Measurements from ENCODE around the gene SPRR2D.
"Not testable (repeated sequence)": the region's sequence is repeated elsewhere in the genome, so short reads cannot be mapped to it uniquely, and the experiment has no call there.

Gene SPRR2D

GRCh38 chr1:153040950-153041631 lies at the start of gene SPRR2D:
TSS of gene SPRR2D (minus strand) at chr1:153041120. CDS start at chr1:153040346, 774 bp downstream.
- DNase-seq (ENCODE audit: extremely low spot score, insufficient read length, low read depth), result no peak
- FAIRE-seq, result no peak

GRCh38 chr1:153087652-153088051 lies 46.7 kb upstream of the SPRR2D start:
- FAIRE-seq, result no peak

GRCh38 chr1:153081736-153082135 lies 40.8 kb upstream of the SPRR2D start:
- FAIRE-seq, result no peak
- no peak for DNase-seq (ENCODE audit: extremely low spot score, insufficient read length, low read depth)

More at GRCh38 chr1:153087652-153088051, 46.7 kb upstream of the SPRR2D start:
- no peak for DNase-seq (ENCODE audit: extremely low spot score, insufficient read length, low read depth)

DNA sequence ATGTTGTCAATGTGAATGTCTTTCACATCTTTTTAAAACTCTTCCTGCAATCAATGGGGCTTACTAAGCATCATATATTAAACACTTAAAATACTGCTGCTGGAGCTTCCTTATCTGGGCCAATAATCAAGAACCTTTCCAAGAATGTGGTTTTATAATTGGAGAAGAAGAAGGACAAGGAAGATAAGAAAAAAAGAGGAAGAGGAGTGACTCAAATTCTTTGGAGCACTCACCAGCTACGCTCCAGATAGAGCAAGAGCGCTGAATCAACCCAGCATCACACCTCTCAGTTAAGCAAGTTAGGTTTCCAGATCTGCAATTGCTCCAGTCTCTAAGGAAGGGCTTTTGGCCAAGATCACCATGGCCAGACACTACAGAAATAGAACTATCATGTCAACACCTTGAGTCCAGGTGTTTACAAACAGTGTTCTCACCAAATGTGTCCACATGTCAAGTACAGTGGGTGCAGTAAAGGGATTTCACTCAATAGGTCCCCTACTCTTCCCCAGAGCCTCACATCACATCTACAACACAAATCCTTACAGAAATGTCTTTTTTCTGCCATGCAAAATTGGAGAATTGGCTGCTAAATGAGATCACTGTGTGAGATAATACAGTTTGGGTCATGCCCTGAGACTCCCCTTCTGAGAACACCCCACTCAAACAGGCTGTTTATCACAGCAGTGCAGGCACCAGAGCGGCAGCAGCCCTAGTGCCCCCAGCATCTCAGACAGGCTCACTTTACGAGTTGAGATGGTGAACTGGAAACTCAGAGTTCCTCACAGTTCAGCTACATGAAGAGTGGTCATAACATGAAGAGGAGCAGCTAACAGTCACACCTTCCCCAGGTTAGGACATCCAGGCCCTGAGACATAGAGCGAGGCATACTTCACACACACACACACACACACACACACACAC lies 32.1 kb upstream of the SPRR2D start:
- FAIRE-seq, result no peak
- DNase-seq (ENCODE audit: extremely low spot score, insufficient read length, low read depth), result no peak

DNA sequence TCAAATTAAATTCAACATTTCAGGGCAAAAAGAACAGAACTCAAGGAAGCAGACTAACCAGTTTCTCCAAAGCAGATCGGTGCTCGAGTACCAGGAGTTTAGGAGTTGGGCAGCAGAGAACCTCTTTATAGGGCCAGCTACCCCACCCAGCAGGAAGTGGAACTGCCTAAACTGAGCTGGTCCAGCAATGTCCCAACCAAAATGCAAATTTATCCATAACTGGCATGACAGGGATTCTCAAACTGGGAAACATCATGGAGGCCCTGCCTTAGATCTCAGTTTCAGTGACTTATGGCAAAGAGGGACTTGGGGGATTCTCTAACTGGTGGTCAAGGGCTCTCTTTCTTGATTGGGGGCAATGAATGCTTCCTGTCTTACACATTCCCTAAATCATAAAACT lies 30.6 kb upstream of the SPRR2D start, which contains the start of gene SPRR2B:
Gene SPRR2B (minus strand): TSS at position 101 of the 400 bp plus-strand sequence. CDS start 772 bp downstream, outside the sequence.
- DNase-seq (ENCODE audit: extremely low spot score, insufficient read length, low read depth), result no peak
- FAIRE-seq, result no peak

DNA sequence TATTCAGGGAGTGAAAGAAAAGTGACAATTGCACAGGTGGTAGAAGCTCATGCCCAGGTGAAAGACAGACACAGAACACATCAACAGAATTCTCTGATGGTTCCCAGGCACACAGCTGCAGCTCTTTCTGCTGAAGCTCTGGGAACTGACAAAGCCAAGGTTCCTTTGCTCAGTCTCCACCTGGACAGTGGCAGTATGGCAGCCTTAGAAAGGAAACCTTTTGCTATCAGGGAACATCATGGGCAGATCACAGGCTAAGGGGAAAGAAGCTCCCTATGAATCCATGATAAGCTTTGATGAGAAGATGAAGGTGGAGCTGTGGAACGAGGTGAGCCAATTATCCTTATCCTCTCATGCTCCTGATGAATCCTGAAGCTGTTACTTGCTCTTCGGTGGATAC lies 29.3 kb upstream of the SPRR2D start:
- DNase-seq (ENCODE audit: extremely low spot score, insufficient read length, low read depth), result no peak
- FAIRE-seq, result no peak

DNA sequence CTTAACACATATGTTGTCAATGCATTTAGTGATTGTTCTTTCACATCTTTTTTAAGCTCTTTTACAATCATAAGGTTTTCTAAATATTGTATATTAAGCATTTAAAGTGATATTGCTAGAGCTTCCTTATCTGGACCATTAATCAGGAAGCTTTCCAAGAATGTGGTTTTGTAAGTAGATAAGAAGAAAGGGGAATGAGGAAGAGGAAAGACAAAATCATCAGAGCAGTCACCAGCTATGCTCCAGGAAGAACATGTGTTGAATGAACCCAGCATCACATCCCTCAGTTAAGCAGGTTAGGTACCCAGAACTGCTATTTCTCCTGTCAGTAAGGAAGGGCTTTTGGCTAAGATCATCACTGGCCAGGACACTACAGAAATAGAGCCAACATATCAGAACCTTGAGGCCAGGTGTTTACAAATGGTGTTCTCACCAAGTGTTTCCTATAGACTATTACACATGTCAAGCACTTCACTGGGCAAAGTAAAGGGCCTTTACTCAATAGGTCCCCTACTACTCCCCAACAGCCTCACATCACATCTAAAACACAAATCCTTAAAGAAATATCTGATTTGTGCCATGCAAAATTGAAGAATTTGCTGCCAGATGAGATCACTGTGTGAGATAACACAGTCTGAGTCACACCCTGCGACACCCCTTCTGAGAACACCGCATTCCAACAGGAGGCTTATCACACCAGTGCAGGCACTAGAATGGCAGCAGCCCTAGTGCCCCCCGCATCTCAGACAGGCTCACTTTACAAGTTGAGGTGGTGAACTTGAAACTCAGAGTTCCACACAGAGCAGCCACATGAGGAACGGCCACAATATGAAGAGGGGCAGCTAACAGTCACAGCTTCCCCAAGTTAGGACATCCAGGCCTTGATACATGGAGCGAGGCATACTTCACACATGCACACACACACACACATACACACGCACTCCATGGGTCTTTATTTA lies 18.2 kb upstream of the SPRR2D start:
- no peak for FAIRE-seq
- DNase-seq (ENCODE audit: extremely low spot score, insufficient read length, low read depth), result no peak

DNA sequence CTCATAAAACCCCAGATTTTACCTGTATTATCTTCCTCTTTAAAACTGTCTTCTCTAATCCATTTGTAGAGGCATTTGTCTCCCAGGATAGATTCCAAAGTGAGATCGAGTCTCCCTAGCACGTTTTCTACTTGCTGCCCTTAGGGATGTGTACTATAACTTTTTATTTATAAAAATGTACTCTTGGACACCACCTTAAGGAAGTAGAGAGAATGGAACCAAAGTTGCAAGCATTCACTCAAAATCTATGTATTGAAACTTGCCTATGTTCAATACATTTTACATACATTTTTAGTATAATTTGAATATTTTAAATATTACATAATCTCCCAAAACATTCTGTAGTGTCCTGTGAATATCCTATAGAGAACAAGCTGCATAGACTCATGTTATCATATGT lies 17.2 kb upstream of the SPRR2D start:
- DNase-seq (ENCODE audit: extremely low spot score, insufficient read length, low read depth) (no peak), FAIRE-seq (no peak)

DNA sequence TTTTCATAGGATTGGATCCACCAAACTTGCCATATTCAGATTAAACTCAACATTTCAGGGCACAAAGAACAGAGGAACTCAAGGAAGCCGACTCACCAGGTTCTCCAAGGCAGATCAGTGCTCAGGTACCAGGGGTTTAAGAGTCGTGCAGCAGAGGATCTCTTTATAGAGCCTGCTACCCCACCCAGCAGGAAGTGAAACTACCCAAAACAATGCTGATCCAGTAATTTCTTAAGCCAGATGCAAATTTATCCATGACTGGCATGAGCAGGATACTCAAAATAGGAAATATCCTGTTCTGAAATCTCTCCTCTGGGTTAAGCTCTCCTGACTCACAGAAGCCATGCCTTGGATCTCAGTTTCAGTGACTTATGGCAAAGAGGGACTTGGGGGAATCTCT lies 16.5 kb upstream of the SPRR2D start, which contains the start of gene SPRR2A:
Gene SPRR2A (minus strand): TSS at position 138 of the 400 bp plus-strand sequence. CDS start 777 bp downstream, outside the sequence.
- FAIRE-seq, result no peak
- DNase-seq (ENCODE audit: extremely low spot score, insufficient read length, low read depth), result no peak

DNA sequence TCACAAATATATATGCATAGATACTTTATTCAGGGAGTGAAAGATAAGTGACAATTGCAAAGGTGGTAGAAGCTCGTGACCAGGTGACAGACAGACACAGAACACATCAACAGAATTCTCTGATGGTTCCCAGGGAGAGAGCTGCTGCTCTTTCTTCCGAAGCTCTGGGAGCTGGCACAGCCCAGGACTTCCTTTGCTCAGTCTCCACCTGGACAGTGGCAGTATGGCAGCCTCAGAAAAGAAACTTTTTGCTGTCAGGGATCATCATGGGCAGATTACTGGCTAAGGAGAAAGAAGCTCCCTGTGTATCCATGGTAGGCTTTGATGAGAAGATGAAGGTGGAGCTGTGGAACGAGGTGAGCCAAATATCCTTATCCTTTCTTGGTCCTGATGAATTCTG lies 15.2 kb upstream of the SPRR2D start:
- FAIRE-seq; DNase-seq (ENCODE audit: extremely low spot score, insufficient read length, low read depth): not testable (repeated sequence)

- FAIRE-seq, result no peak
Measured at GRCh38 chr1:153049211-153049610, 8.3 kb upstream of the SPRR2D start.

DNA sequence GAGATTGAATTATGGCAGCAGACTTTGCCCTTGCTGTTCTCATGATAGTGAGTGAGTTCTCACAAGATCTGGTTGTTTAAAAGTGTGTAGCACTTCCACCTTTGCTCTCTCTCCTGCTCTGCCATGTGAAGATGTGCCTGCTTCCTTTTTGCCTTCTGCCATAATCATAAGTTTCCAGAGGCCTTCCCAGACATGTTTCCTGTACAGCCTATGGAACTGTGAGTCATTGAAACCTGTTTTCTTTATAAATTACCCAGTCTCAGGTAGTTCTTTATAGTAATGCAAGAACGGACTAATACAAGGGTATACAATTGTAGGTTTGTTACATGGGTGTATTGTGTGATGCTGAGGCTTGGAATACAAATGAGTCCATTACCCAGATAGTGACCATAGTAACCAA lies 5.7 kb downstream of the SPRR2D start:
- DNase-seq (ENCODE audit: extremely low spot score, insufficient read length, low read depth) (no peak), FAIRE-seq (no peak)

More at GRCh38 chr1:153049211-153049610, 8.3 kb upstream of the SPRR2D start:
- no peak for DNase-seq (ENCODE audit: extremely low spot score, insufficient read length, low read depth)

GRCh38 chr1:153032677-153033308 lies 8.1 kb downstream of the SPRR2D start:
- DNase-seq (ENCODE audit: extremely low spot score, insufficient read length, low read depth), result no peak
- FAIRE-seq, result no peak

DNA sequence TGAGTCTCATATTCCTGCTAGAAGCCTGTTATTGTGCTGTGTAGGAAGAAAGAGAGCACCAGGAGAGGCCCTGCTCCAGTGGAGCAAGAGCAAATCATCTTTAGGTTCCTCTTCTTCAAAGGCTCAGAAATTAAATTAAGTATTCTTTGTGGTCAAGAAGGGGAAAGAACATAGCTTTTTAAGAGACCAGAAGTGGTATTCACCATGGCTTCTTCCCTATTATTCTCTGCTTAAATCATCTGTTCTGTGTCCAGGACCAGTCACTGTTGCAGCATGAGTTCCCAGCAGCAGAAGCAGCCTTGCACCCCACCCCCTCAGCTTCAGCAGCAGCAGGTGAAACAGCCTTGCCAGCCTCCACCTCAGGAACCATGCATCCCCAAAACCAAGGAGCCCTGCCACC lies 8.8 kb downstream of the SPRR2D start:
- FAIRE-seq (no peak), DNase-seq (ENCODE audit: extremely low spot score, insufficient read length, low read depth) (no peak)

DNA sequence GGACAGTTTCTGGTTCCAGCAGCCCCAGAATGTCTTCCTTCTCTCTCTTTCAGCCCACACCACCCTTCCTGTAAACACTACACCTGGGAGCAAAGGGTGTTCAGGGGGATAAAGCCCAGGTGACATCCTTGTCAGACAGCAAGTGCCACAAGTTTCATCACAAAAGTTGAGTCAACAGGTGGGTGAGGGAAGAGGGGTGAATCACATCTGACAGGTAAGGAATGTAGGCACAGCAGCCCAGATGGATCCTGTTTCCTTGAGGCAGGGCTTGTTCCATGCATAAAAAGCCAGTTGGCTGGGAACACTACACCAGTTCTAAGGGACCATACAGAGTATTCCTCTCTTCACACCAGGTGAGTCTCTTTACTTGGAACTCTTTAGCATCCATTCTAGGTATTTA lies 10.0 kb downstream of the SPRR2D start, which contains the start of gene SPRR1B:
Gene SPRR1B (plus strand): TSS at position 309 of the 400 bp plus-strand sequence. CDS start 1,143 bp downstream, outside the sequence.
- FAIRE-seq, result no peak
- DNase-seq (ENCODE audit: extremely low spot score, insufficient read length, low read depth), result no peak

GRCh38 chr1:153028766-153029165 lies 12.2 kb downstream of the SPRR2D start:
- DNase-seq (ENCODE audit: extremely low spot score, insufficient read length, low read depth) (no peak), FAIRE-seq (no peak)

GRCh38 chr1:153025797-153026196 lies 15.1 kb downstream of the SPRR2D start:
- DNase-seq (ENCODE audit: extremely low spot score, insufficient read length, low read depth) (no peak), FAIRE-seq (no peak)

DNA sequence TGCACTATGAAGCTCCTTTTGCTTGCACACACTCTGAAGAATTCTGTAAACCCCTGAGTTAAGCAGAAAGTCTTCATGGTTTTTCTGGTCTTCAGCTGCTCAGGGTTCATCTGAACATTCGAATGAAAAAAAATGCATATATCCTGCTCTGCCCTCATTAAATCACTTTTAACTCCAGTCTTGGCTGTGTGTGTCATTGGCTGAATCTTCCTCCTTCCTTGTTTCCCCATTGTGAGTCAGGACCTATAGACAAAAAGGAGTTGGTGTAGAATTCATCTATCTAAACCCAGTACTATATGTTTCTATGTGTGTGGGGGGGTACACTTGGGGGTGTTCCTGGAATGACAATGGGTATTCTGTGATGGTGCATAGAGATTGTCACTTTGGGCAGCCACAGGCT lies 16.5 kb downstream of the SPRR2D start:
- DNase-seq (ENCODE audit: extremely low spot score, insufficient read length, low read depth) (no peak), FAIRE-seq (no peak)

- FAIRE-seq (no peak), DNase-seq (ENCODE audit: extremely low spot score, insufficient read length, low read depth) (no peak)
Measured at GRCh38 chr1:153023109-153023508, 17.8 kb downstream of the SPRR2D start.

Measured in GM18507 (cell line).